SH-SY5Y (cell line): Measurements from ENCODE around the gene FBN1.

ENCODE experiments used
- GATA2 ChIP-seq: IDR thresholded peaks from 2 replicates; pipeline ENCODE4 v1.6.1; 2011; ENCODE audit warnings: mild to moderate bottlenecking, low read depth, low read length
- GATA3 ChIP-seq: IDR thresholded peaks from 2 replicates; pipeline ENCODE4 v1.6.1; 2011; ENCODE audit warnings: low read depth, mild to moderate bottlenecking, low read length, moderate library complexity

GRCh38 chr15:48374472-48374871 lies 271.0 kb downstream of the FBN1 start:
- TF ChIP-seq GATA2 (no peak), GATA3 (no peak)
